Femur (tissue), 1 donor: Measurements from ENCODE around the gene TMPRSS7.
"Not testable (repeated sequence)": the region's sequence is repeated elsewhere in the genome, so short reads cannot be mapped to it uniquely, and the experiment has no call there.

ENCODE experiments used
- DNase-seq: peaks from one replicate; pipeline ENCODE4 v3.0.0-alpha.2; 2017

Gene TMPRSS7

GRCh38 chr3:112013058-112013783, 21.3 kb upstream of the TMPRSS7 start:
- peak; percentile 80 for DNase-seq

- no peak for DNase-seq
Observed at GRCh38 chr3:112013784-112014143, 20.8 kb upstream of the TMPRSS7 start.

GRCh38 chr3:112017091-112017490, 17.4 kb upstream of the TMPRSS7 start:
- DNase-seq, result no peak

GRCh38 chr3:112018712-112019111, 15.8 kb upstream of the TMPRSS7 start:
- DNase-seq, result no peak

GRCh38 chr3:112019716-112020115, 14.8 kb upstream of the TMPRSS7 start:
- DNase-seq, result no peak

GRCh38 chr3:112020674-112021085, 13.9 kb upstream of the TMPRSS7 start:
- DNase-seq, result no peak

- no peak for DNase-seq
Observed at GRCh38 chr3:112027142-112027541, 7.4 kb upstream of the TMPRSS7 start.

GRCh38 chr3:112027826-112028225, 6.7 kb upstream of the TMPRSS7 start:
- no peak for DNase-seq

GRCh38 chr3:112030901-112031300, 3.6 kb upstream of the TMPRSS7 start:
- DNase-seq, result no peak

GRCh38 chr3:112032098-112032731, 2.3 kb upstream of the TMPRSS7 start:
- DNase-seq, result no peak

GRCh38 chr3:112035241-112035640, 705 bp downstream of the TMPRSS7 start:
- DNase-seq, result no peak

- not testable (repeated sequence) for DNase-seq
Observed at GRCh38 chr3:112037194-112037593, 2.7 kb downstream of the TMPRSS7 start.

GRCh38 chr3:112038863-112039262, 4.3 kb downstream of the TMPRSS7 start:
- DNase-seq, result no peak

GRCh38 chr3:112041321-112041720, 6.8 kb downstream of the TMPRSS7 start:
- no peak for DNase-seq

GRCh38 chr3:112042842-112043280, 8.3 kb downstream of the TMPRSS7 start:
- no peak for DNase-seq

GRCh38 chr3:112043621-112044201, 9.2 kb downstream of the TMPRSS7 start:
- DNase-seq, result peak; percentile 48

- DNase-seq, result no peak
Observed at GRCh38 chr3:112046599-112046998, 12.1 kb downstream of the TMPRSS7 start.

- no peak for DNase-seq
Observed at GRCh38 chr3:112047264-112047663, 12.7 kb downstream of the TMPRSS7 start.

- DNase-seq, result no peak
Observed at GRCh38 chr3:112048911-112049310, 14.4 kb downstream of the TMPRSS7 start.

- DNase-seq, result no peak
Observed at GRCh38 chr3:112053229-112053628, 18.7 kb downstream of the TMPRSS7 start.

GRCh38 chr3:112056451-112056929, 22.0 kb downstream of the TMPRSS7 start:
- no peak for DNase-seq

- no peak for DNase-seq
Observed at GRCh38 chr3:112059497-112059896, 25.0 kb downstream of the TMPRSS7 start.

- no peak for DNase-seq
Observed at GRCh38 chr3:112061152-112061551, 26.6 kb downstream of the TMPRSS7 start.
